ENCODE measurements around the gene MPHOSPH9.

DNA sequence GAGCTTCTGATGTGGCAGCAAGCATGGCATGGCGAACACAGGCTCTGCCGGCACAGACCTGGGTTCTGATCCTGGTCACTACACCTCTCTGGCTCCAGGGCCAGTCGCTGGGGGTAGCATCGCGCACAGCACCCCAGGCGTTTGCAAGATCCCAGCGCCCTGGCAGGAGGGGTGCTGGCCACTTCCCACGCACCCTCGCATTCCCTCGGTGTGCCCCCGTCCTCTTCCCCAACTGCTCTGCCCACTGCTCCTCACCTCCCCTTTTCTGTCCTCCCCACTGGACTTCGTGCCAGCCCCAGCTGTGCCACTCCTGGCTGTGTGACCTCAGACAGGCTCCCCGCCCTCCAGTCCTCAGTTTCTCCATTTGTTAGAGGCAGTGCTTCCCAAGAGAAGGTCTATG lies 35.9 kb upstream of the MPHOSPH9 start:
- no peak for TF ChIP-seq POLR2A (IDR thresholded peaks at IDR 0.05)
- TF ChIP-seq, protein P1, sequence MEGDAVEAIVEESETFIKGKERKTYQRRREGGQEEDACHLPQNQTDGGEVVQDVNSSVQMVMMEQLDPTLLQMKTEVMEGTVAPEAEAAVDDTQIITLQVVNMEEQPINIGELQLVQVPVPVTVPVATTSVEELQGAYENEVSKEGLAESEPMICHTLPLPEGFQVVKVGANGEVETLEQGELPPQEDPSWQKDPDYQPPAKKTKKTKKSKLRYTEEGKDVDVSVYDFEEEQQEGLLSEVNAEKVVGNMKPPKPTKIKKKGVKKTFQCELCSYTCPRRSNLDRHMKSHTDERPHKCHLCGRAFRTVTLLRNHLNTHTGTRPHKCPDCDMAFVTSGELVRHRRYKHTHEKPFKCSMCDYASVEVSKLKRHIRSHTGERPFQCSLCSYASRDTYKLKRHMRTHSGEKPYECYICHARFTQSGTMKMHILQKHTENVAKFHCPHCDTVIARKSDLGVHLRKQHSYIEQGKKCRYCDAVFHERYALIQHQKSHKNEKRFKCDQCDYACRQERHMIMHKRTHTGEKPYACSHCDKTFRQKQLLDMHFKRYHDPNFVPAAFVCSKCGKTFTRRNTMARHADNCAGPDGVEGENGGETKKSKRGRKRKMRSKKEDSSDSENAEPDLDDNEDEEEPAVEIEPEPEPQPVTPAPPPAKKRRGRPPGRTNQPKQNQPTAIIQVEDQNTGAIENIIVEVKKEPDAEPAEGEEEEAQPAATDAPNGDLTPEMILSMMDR (IDR thresholded peaks at IDR 0.05), result no peak
- no peak for TF ChIP-seq POLR2AphosphoS5 (IDR thresholded peaks at IDR 0.05)

Data from suprapubic skin (tissue), 4 donors.